HepG2 (cell line): Measurements from ENCODE around the gene RPUSD3. TPM values are rescaled to one million over a fixed set of nuclear protein-coding genes. Genes with fewer than 3 reads are reported as not detected.

Experiments
- ATAC-seq: fragments of 200-7000 bp; cut with Tn5 transposase; 3 replicates; pipeline ENCODE4 v1.9.1; 2020; ENCODE audit warnings: mild to moderate bottlenecking, moderate library complexity
- BruUV-seq: library from RNA; stranded (reverse); fragments of 400-500 nt; replicated peaks from 2 replicates; lab custom pipeline; 2021; lab: Mats Ljungman, UMichigan
- CTCF ChIA-PET: fragments of 300-600 bp; formaldehyde crosslinking; extraction: SDS; loops from one replicate; lab custom pipeline; 2021; ENCODE audit warnings: low total read pairs, inconsistent platforms, low intra/inter-chr PET ratio; lab: Yijun Ruan, JAX
- POLR2A ChIA-PET: fragments of 350-600 bp; sonication (Branson Sonifier 250); formaldehyde crosslinking; loops from one replicate; lab custom pipeline; 2020; ENCODE audit warnings: antibody characterized with exemption, inconsistent platforms; lab: Yijun Ruan, JAX
- DNase-seq: peaks from one replicate; pipeline ENCODE4 v3.0.0-alpha.2; 2015; ENCODE audit warnings: low spot score
- FAIRE-seq: peaks from 3 replicates; lab custom pipeline; 2011; peaks lifted over from hg19 to GRCh38; lab: Jason Lieb, UNC
- H2AFZ ChIP-seq: one replicate; pipeline ENCODE4 v1.6.1; 2011; ENCODE audit warnings: low read length, inconsistent platforms
- H3K27ac ChIP-seq: fragments of 300-600 bp; 3 replicates; pipeline ENCODE4 v1.8.0; 2011; ENCODE audit warnings: mixed run types, mild to moderate bottlenecking, mixed read lengths, low read length, inconsistent platforms; ENCODE audit not compliant: insufficient read depth; ENCODE audit errors: extremely low read length
- H3K27me3 ChIP-seq, 2 experiments: fragments of 200-600 bp in 1 of 2; 2 replicates in 1 of 2; 3 replicates in 1 of 2; pipeline versions ENCODE4 v1.6.0 to v1.8.0; 2011; ENCODE audit warnings: low read length in 2 of 2, mild to moderate bottlenecking in 2 of 2, moderate library complexity in 2 of 2, inconsistent platforms in 1 of 2; ENCODE audit not compliant: insufficient read depth in 2 of 2, control insufficient read depth in 1 of 2
- H3K36me3 ChIP-seq, 2 experiments: fragments of 200-600 bp in 1 of 2; replicated peaks in 1 of 2; 2 replicates in 1 of 2; 3 replicates in 1 of 2; pipeline versions ENCODE4 v1.5.1 to v1.8.0; 2011; ENCODE audit warnings: low read length in 2 of 2, inconsistent platforms in 1 of 2; ENCODE audit not compliant: insufficient read depth in 2 of 2, control insufficient read depth in 1 of 2
- H3K4me1 ChIP-seq: 2 replicates; pipeline ENCODE4 v1.5.1; 2012; ENCODE audit warnings: low read length, inconsistent platforms; ENCODE audit not compliant: insufficient read depth
- H3K4me2 ChIP-seq: 2 replicates; pipeline ENCODE4 v1.6.0; 2011; ENCODE audit warnings: low read depth, low read length, inconsistent platforms
- H3K4me3 ChIP-seq, 3 experiments: fragments of 200-600 bp in 1 of 3; sonication (generic), shearing (Covaris generic) in 1 of 3; replicated peaks in 1 of 3; 2 replicates each; pipeline ENCODE4 v1.5.1; 2011 to 2016; ENCODE audit warnings: low read length in 3 of 3, inconsistent platforms in 2 of 3, low read depth in 2 of 3, mild to moderate bottlenecking in 2 of 3, control low read depth in 1 of 3, mixed read lengths in 1 of 3; ENCODE audit not compliant: insufficient read depth in 1 of 3
- H3K79me2 ChIP-seq: one replicate; pipeline ENCODE4 v1.6.1; 2011; ENCODE audit warnings: low read length, inconsistent platforms; ENCODE audit not compliant: insufficient read depth
- H3K9ac ChIP-seq: 2 replicates; pipeline ENCODE4 v1.6.0; 2011; ENCODE audit warnings: mild to moderate bottlenecking, low read depth, low read length, inconsistent platforms; ENCODE audit not compliant: insufficient read depth
- H3K9me3 ChIP-seq: 2 replicates; pipeline ENCODE4 v1.5.1; 2012; ENCODE audit warnings: mild to moderate bottlenecking, low read length
- H4K20me1 ChIP-seq: 2 replicates; pipeline ENCODE4 v1.6.0; 2011; ENCODE audit warnings: inconsistent platforms, mild to moderate bottlenecking, low read length, moderate library complexity; ENCODE audit not compliant: insufficient read depth
- EEA1 ChIP-seq: sonication (generic); formaldehyde crosslinking; IDR thresholded peaks from 2 replicates; pipeline ENCODE4 v1.5.1; 2020; ENCODE audit warnings: mild to moderate bottlenecking, missing genetic modification reagents, borderline replicate concordance
- EP300 ChIP-seq, 3 experiments: sonication (generic) in 1 of 3; formaldehyde crosslinking in 1 of 3; IDR thresholded peaks; 2 replicates each; pipeline versions ENCODE4 v1.5.1 to v1.6.1; 2011 to 2020; ENCODE audit warnings: low read depth in 2 of 3, low read length in 2 of 3, borderline replicate concordance in 1 of 3, improper control_type of control experiment in 1 of 3, mild to moderate bottlenecking in 1 of 3, missing genetic modification reagents in 1 of 3, moderate library complexity in 1 of 3
- PHF8 ChIP-seq: sonication (generic); formaldehyde crosslinking; IDR thresholded peaks from 2 replicates; pipeline ENCODE4 v1.5.0; 2020; ENCODE audit warnings: missing genetic modification reagents
- POLR2A ChIP-seq, 2 experiments: IDR thresholded peaks; 2 replicates each; pipeline ENCODE4 v1.6.1; 2011; ENCODE audit warnings: low read depth in 2 of 2, low read length in 2 of 2, mild to moderate bottlenecking in 1 of 2, moderate library complexity in 1 of 2; ENCODE audit not compliant: insufficient read depth in 1 of 2
- SAP130 ChIP-seq: IDR thresholded peaks from 2 replicates; pipeline ENCODE4 v1.6.1; 2016; ENCODE audit warnings: low read depth
- SP4 ChIP-seq: sonication (generic); formaldehyde crosslinking; IDR thresholded peaks from 2 replicates; pipeline ENCODE4 v1.8.1; 2023; ENCODE audit warnings: mild to moderate bottlenecking, missing genetic modification reagents
- ZC3H4 ChIP-seq: sonication (generic); formaldehyde crosslinking; IDR thresholded peaks from 2 replicates; pipeline ENCODE4 v1.4.0; 2020; ENCODE audit warnings: missing genetic modification reagents, borderline replicate concordance
- ZNF10 ChIP-seq: sonication (generic); formaldehyde crosslinking; IDR thresholded peaks from 2 replicates; pipeline ENCODE4 v1.4.0; 2020; ENCODE audit warnings: mild to moderate bottlenecking, low read depth, missing genetic modification reagents, borderline replicate concordance
- ZNF432 ChIP-seq: sonication (generic); formaldehyde crosslinking; IDR thresholded peaks from 2 replicates; pipeline ENCODE4 v1.5.0; 2020; ENCODE audit warnings: missing genetic modification reagents, mild to moderate bottlenecking, borderline replicate concordance
- ZNF567 ChIP-seq: sonication (generic); formaldehyde crosslinking; IDR thresholded peaks from 2 replicates; pipeline ENCODE4 v1.8.1; 2023; ENCODE audit warnings: mild to moderate bottlenecking, missing genetic modification reagents, borderline replicate concordance
- ZNF776 ChIP-seq: sonication (generic); formaldehyde crosslinking; IDR thresholded peaks from 2 replicates; pipeline ENCODE4 v1.4.0; 2020; ENCODE audit warnings: mild to moderate bottlenecking, missing genetic modification reagents
- WGBS: methylation state at CpG from one replicate; pipeline ENCODE4 v1.1.6; 2017; ENCODE audit warnings: low lambda C conversion rate; 5-methylcytosine and 5-hydroxymethylcytosine counted together
- in situ Hi-C: cut with HindIII; loops from 2 replicates; pipeline ENCODE4 v1.10.0; 2017; ENCODE audit warnings: low pct_unique_long_range_greater_than_20kb; ENCODE audit not compliant: extremely low pct_ligation_motif_present
- intact Hi-C: fragments of 100-400 bp; cut with micrococcal nuclease; formaldehyde crosslinking; loops from one replicate; pipeline ENCODE4 v1.10.0; 2022; ENCODE audit not compliant: unreplicated experiment
- polyA plus RNA-seq, 8 experiments: library from polyadenylated mRNA; depleted of rRNA in 3 of 8; stranded (reverse) in 7 of 8; unstranded in 1 of 8; fragments of >200 nt; fragmentation: Illumina TruSeq in 4 of 8; extraction: Trizol in 4 of 8; gene quantifications; 2 replicates each; pipeline versions ENCODE4 v1.2.1 to v1.2.3, GENCODE V29; 2011 to 2016; ENCODE audit warnings: low read depth in 4 of 8, missing spikeins in 1 of 8, mixed read lengths in 1 of 8; ENCODE audit not compliant: insufficient read depth in 1 of 8
- total RNA-seq, 5 experiments: library from RNA; depleted of rRNA; stranded (reverse); fragments of >200 nt; fragmentation: Illumina TruSeq; extraction: Trizol; gene quantifications; 2 replicates each; pipeline ENCODE4 v1.2.3, GENCODE V29; 2016; ENCODE audit warnings: low read depth in 1 of 5
- TF ChIP-seq, protein P1 (sequence below): sonication (generic); formaldehyde crosslinking; IDR thresholded peaks from 2 replicates; pipeline ENCODE4 v1.4.0; 2020; ENCODE audit warnings: mild to moderate bottlenecking, missing genetic modification reagents
- TF ChIP-seq, protein P2 (sequence below): sonication (generic); formaldehyde crosslinking; IDR thresholded peaks from 2 replicates; pipeline ENCODE4 v1.5.0; 2020; ENCODE audit warnings: mild to moderate bottlenecking, missing genetic modification reagents, moderate library complexity
- TF ChIP-seq, protein P3 (sequence below): sonication (generic); formaldehyde crosslinking; IDR thresholded peaks from 2 replicates; pipeline ENCODE4 v1.4.0; 2020; ENCODE audit warnings: missing genetic modification reagents

The RPUSD3 gene
- total and polyA plus RNA-seq, 2 of the 13 experiments (the other 11 are each of a cell fraction or from before 2014, with no cell fraction given), result 32.1 to 48.7 TPM

DNA sequence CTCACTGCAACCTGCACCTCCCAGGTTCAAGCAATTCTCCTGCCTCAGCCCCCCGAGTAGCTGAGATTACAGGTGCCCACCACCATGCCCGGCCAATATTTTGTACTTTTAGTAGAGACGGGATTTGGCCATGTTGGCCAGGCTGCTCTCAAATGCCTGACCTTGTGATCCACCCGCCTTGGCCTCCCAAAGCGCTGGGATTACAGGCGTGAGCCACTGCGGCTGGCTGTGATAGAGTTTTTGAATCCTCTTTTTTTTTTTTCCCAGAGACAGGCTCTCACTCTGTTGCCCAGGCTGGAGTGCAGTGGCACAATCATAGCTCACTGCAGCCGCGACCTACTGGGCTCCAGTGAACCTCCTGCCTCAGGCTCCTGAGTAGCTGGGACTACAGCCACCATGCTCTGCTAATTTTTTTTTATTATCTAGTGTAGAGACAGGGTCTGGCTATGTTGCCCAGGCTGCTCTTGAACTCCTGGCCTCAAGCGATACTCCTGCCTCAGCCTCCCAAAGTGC lies 21.4 kb upstream of the RPUSD3 start (continued):
- TF ChIP-seq, protein P1, sequence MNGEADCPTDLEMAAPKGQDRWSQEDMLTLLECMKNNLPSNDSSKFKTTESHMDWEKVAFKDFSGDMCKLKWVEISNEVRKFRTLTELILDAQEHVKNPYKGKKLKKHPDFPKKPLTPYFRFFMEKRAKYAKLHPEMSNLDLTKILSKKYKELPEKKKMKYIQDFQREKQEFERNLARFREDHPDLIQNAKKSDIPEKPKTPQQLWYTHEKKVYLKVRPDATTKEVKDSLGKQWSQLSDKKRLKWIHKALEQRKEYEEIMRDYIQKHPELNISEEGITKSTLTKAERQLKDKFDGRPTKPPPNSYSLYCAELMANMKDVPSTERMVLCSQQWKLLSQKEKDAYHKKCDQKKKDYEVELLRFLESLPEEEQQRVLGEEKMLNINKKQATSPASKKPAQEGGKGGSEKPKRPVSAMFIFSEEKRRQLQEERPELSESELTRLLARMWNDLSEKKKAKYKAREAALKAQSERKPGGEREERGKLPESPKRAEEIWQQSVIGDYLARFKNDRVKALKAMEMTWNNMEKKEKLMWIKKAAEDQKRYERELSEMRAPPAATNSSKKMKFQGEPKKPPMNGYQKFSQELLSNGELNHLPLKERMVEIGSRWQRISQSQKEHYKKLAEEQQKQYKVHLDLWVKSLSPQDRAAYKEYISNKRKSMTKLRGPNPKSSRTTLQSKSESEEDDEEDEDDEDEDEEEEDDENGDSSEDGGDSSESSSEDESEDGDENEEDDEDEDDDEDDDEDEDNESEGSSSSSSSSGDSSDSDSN (CRISPR knock-in tag), result 0 out of 2 replicates have a peak, but pooled peaks have one; percentile 10

DNA sequence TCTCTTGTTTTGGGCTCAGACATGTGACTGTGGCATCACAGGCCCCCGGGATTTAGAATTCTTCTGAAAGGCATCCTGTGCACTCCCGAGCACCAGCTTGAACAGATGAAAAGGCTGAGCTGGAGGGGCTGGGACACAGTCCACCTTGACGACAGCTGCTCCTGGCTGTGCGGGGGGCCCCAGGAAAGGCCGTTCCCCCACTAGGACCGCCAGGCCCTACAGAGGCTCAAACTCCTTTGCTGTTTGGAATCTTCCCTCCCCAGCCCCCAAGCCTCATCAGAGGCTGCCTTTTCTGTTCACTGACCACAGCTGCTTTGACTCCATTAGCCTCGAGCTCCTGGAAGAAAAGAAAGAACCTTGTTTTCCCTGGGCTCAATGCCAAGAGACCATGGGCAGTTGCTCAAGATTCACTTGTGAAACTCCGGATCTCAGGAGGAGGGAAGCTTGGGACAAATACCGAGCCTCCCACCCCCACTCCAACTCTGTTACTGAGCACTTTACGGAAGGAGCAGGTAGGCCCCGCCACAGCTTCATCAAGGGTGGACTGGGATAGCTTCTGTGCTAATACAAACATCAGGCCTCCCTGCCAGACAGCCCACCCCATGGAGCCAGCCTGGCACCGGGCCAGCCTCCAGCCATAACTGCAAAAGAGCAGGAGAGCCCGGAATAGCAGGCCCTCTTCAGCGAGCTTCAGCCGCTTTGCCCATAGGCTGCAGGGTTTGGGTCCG lies 20.6 kb upstream of the RPUSD3 start:
- POLR2A ChIA-PET, result interaction anchor here (0.9 to 6.6 kb wide), 17 partner anchors 11 to 162 kb away, joined by 3 to 153 read pairs (median 7); partner anchors contain the start of genes ARPC4, CIDEC, CRELD1 and FANCD2
- Histone ChIP-seq H3K27me3 (peaks cover 0 to 4% of the 10 kb centered on the region in 2 experiments; a peak in 2 of 5 replicates), H2AFZ (peak overlapping the region; percentile 60), H3K79me2 (no peaks in the 10 kb centered on the region), H3K36me3 (no peaks in the 10 kb centered on the region), H3K4me3 (peak overlapping the region; percentile 48 to 72 (median 58); a peak in 5 of 6 replicates), H3K4me2 (peak overlapping the region; percentile 94), H3K27ac (peak overlapping the region; percentile 83), H3K9ac (peak overlapping the region; percentile 68), H4K20me1 (no peaks in the 10 kb centered on the region), H3K4me1 (peaks cover 45% of the 10 kb centered on the region), H3K9me3 (no peaks in the 10 kb centered on the region)
- ATAC-seq (peak; percentile 28), FAIRE-seq (peak; percentile 83), DNase-seq (peak; percentile 57)
- in situ Hi-C loops, result loop anchor here (5.0 kb wide), 1 partner anchor 33 kb away; no protein-coding TSS in a partner anchor
- TSS peak; percentile 82 for BruUV-seq
- CTCF ChIA-PET, result no interaction called here
- 4% methylated on average over 11 of the region's 16 CpGs for WGBS
- intact Hi-C loops, result no loop called here
- TF ChIP-seq ZNF567 (CRISPR knock-in tag) (no peak), EEA1 (CRISPR knock-in tag) (0 out of 2 replicates have a peak, but pooled peaks have one; percentile 66), SP4 (CRISPR knock-in tag) (peak; percentile 15; the same call in 1 of the 2 replicates), SAP130 (CRISPR knock-in tag) (peak; percentile 30; the same call in 1 of the 2 replicates), ZC3H4 (CRISPR knock-in tag) (no peak), PHF8 (CRISPR knock-in tag) (peak; percentile 50; the same call in 1 of the 2 replicates), EP300 (IDR thresholded peaks at IDR 0.05; ENCODE audit: low read depth in 2 of 2, low read length in 2 of 2) (peak in 1 of 2 experiments; percentile 31; a peak in 1 of 4 replicates), EP300 (CRISPR knock-in tag; IDR thresholded peaks at IDR 0.05; ENCODE audit: borderline replicate concordance) (no peak), ZNF10 (no peak), ZNF776 (no peak), POLR2A (IDR thresholded peaks at IDR 0.05; ENCODE audit: insufficient read depth in 1 of 2, low read depth in 2 of 2, low read length in 2 of 2) (0 out of 4 replicates have a peak, but pooled peaks of 1 of the 2 experiments have one; percentile 16), ZNF432 (CRISPR knock-in tag) (no peak)
- TF ChIP-seq, protein P2, sequence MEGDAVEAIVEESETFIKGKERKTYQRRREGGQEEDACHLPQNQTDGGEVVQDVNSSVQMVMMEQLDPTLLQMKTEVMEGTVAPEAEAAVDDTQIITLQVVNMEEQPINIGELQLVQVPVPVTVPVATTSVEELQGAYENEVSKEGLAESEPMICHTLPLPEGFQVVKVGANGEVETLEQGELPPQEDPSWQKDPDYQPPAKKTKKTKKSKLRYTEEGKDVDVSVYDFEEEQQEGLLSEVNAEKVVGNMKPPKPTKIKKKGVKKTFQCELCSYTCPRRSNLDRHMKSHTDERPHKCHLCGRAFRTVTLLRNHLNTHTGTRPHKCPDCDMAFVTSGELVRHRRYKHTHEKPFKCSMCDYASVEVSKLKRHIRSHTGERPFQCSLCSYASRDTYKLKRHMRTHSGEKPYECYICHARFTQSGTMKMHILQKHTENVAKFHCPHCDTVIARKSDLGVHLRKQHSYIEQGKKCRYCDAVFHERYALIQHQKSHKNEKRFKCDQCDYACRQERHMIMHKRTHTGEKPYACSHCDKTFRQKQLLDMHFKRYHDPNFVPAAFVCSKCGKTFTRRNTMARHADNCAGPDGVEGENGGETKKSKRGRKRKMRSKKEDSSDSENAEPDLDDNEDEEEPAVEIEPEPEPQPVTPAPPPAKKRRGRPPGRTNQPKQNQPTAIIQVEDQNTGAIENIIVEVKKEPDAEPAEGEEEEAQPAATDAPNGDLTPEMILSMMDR (CRISPR knock-in tag), result 0 out of 2 replicates have a peak, but pooled peaks have one; percentile 7
- TF ChIP-seq, protein P3, sequence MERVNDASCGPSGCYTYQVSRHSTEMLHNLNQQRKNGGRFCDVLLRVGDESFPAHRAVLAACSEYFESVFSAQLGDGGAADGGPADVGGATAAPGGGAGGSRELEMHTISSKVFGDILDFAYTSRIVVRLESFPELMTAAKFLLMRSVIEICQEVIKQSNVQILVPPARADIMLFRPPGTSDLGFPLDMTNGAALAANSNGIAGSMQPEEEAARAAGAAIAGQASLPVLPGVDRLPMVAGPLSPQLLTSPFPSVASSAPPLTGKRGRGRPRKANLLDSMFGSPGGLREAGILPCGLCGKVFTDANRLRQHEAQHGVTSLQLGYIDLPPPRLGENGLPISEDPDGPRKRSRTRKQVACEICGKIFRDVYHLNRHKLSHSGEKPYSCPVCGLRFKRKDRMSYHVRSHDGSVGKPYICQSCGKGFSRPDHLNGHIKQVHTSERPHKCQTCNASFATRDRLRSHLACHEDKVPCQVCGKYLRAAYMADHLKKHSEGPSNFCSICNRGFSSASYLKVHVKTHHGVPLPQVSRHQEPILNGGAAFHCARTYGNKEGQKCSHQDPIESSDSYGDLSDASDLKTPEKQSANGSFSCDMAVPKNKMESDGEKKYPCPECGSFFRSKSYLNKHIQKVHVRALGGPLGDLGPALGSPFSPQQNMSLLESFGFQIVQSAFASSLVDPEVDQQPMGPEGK (CRISPR knock-in tag), result peak; percentile 68
